Gastrocnemius medialis (tissue), 4 donors: ENCODE results near the gene TUSC2.

Experiments used
- CTCF ChIP-seq, 5 experiments: fragments of 450-650 bp in 3 of 5; fragments of 200-600 bp in 2 of 5; sonication (generic) in 2 of 5; IDR thresholded peaks in 4 of 5; conservative IDR thresholded peaks in 1 of 5; 1 replicate in 4 of 5; 2 replicates in 1 of 5; pipeline ENCODE4 v1.5.1; 2016 to 2019; ENCODE audit warnings: antibody characterized with exemption in 5 of 5, mild to moderate bottlenecking in 3 of 5, moderate library complexity in 3 of 5
- POLR2A ChIP-seq, 2 donors: fragments of 450-650 bp; IDR thresholded peaks; one replicate each; pipeline ENCODE4 v1.6.1; 2017; ENCODE audit warnings: antibody characterized with exemption in 2 of 2, mild to moderate bottlenecking in 2 of 2, moderate library complexity in 2 of 2

- no peak for TF ChIP-seq CTCF (IDR thresholded peaks at IDR 0.05 in 4 of 5, conservative IDR thresholded peaks at IDR 0.05 in 1 of 5)
- TF ChIP-seq POLR2A (IDR thresholded peaks at IDR 0.05) = no peak
These were observed 31.2 kb downstream of the TUSC2 start for GRCh38 chr3:50296721-50297383.
